ENCODE results near the gene SMAD7.

The SMAD7 gene

GRCh38 chr18:48950536-48951447 lies at the start of gene SMAD7:
TSS of gene SMAD7 (minus strand) at chr18:48950965. CDS start at chr18:48950424, 541 bp downstream.
- no peak for DNase-seq (ENCODE audit: low read depth)

- no peak for DNase-seq (ENCODE audit: low read depth)
These were observed 48.8 kb upstream of the SMAD7 start for GRCh38 chr18:48999569-48999968.

GRCh38 chr18:48997985-48998831 lies 47.4 kb upstream of the SMAD7 start:
- DNase-seq (ENCODE audit: low read depth), result no peak

GRCh38 chr18:48997681-48997984 lies 46.9 kb upstream of the SMAD7 start:
- DNase-seq (ENCODE audit: low read depth), result no peak

- no peak for DNase-seq (ENCODE audit: low read depth)
These were observed 46.2 kb upstream of the SMAD7 start for GRCh38 chr18:48996901-48997463.

- no peak for DNase-seq (ENCODE audit: low read depth)
These were observed 45.3 kb upstream of the SMAD7 start for GRCh38 chr18:48996041-48996440.

GRCh38 chr18:48994926-48995835 lies 44.4 kb upstream of the SMAD7 start:
- no peak for DNase-seq (ENCODE audit: low read depth)

GRCh38 chr18:48994044-48994651 lies 43.4 kb upstream of the SMAD7 start:
- no peak for DNase-seq (ENCODE audit: low read depth)

GRCh38 chr18:48993586-48993985 lies 42.8 kb upstream of the SMAD7 start:
- DNase-seq (ENCODE audit: low read depth), result no peak

GRCh38 chr18:48992791-48993555 lies 42.2 kb upstream of the SMAD7 start:
- no peak for DNase-seq (ENCODE audit: low read depth)

- no peak for DNase-seq (ENCODE audit: low read depth)
These were observed 41.4 kb upstream of the SMAD7 start for GRCh38 chr18:48992133-48992532.

GRCh38 chr18:48991676-48992075 lies 40.9 kb upstream of the SMAD7 start:
- no peak for DNase-seq (ENCODE audit: low read depth)

- DNase-seq (ENCODE audit: low read depth), result no peak
These were observed 40.5 kb upstream of the SMAD7 start for GRCh38 chr18:48991319-48991660.

- no peak for DNase-seq (ENCODE audit: low read depth)
These were observed 39.9 kb upstream of the SMAD7 start for GRCh38 chr18:48990481-48991318.

- no peak for DNase-seq (ENCODE audit: low read depth)
These were observed 38.8 kb upstream of the SMAD7 start for GRCh38 chr18:48989304-48990303.

GRCh38 chr18:48988508-48989303 lies 37.9 kb upstream of the SMAD7 start:
- DNase-seq (ENCODE audit: low read depth), result no peak

- no peak for DNase-seq (ENCODE audit: low read depth)
These were observed 37.1 kb upstream of the SMAD7 start for GRCh38 chr18:48987821-48988220.
